Measurements from ENCODE around the gene XYLT1.
"Not testable (repeated sequence)": the region's sequence is repeated elsewhere in the genome, so short reads cannot be mapped to it uniquely, and the experiment has no call there.

XYLT1 gene

DNA sequence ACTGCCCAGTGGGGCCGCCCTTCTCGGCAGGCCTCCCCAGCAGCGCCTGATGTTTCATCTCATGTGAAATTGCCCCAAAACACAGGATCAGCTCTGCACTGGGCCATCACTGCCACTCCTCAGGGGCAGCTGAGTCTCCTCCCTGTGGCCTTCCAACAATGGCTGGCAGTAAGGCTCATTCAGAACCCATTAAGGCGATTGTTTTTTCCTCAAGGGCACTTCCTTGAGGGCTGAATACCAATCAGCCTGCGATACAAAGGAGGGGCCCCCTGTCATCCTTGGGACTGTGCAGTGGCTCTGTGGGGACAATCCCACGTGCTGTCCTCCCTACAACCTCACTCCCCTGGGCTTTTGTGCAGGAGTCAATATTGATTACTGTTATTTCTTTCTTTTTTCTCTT lies 47.5 kb downstream of the XYLT1 start:
- DNase-seq = no peak

DNA sequence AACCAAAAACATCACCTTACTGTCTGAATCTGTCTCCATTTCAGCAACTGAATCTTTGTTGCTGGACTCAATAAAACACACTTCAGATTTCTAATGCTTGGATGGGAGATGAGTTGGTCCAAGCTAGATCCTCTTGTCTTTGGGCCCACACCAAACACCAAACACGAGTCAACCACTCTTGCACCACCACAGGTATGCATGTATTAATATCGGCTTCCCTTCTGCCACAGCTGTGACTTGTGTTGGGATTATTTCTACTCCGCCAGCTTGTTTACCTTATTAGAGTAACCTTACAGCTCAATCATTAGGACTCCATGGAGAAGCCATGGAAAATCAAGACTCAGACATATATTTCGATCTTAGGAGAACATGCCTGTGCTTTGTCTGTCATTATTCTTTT lies 49.9 kb downstream of the XYLT1 start:
- DNase-seq = no peak

DNA sequence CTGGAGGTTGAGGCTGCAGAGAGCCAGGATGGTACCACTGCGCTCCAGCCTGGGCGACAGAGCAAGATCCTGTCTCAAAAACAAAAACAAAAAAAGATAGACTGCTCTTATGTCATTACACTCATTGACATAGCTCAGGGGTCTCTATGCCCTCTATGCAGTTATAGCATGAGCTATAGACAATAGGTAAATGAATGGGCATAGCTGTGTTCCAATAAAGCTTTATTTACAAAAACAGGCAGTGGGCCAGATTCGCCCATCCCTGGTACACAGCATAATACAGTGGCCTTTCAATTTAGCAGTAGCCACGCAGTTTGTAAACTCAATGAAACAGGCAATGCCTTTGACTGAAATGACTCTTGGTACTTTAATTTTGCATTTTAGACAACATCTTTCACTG lies 51.5 kb downstream of the XYLT1 start:
- no peak for DNase-seq

DNA sequence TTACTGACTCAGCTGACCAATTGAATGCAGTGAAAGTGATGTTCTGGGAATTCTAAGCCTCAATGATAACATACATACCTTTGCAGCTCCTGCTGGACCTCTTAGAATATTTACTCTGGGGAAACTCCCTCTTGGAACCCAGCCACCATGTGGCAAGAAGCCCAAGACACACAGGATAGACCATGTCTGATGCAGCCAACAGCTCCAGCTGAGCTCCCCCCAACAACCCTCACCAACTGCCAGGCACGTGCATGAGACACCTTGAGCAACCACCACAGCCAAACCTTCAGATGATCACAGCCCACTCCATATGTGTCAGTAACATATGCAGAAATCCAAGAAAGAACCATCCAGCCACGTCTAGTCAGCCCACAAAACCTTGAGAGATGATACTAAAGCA lies 53.0 kb downstream of the XYLT1 start:
- no peak for DNase-seq

DNA sequence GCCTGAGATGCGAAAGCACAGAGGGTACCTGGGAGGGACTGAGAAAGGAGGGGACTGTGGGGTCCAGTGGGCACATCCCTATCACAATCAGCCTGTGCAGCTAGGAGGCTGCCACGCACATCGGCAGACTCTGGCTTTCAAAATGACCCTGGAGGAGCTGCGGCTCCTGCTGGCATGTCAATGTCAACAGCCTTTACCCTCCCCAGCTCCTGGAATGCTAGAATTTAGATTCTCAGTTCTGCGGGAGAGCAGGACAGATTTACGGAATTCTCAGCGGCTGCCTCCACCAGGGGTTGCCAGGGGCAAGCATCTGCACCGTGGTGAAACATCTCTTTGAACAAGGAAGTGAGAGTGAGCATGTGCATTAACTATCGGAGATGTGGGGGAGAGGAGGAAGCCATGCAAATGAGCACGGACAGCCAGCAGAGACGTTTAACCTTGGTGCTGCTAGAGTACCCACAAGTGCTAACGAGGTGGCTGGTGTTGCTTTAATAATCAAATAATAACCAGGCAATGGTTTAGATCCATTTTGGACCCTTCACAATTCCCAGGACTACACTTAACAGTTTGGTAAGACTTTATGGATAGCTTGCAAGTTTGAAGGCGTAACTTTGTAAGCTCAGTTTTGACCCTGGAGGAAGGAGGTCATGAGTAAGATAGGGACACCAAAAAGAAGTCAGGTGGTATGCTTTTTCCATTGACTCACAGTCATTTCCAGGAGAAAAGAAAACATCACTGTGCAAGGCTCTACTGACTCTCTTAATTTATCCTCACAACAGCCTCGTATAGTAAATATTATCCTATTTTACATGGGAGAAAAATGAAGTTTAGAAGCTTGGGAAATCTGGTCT lies 54.1 kb downstream of the XYLT1 start:
- DNase-seq = peak; percentile 57

DNA sequence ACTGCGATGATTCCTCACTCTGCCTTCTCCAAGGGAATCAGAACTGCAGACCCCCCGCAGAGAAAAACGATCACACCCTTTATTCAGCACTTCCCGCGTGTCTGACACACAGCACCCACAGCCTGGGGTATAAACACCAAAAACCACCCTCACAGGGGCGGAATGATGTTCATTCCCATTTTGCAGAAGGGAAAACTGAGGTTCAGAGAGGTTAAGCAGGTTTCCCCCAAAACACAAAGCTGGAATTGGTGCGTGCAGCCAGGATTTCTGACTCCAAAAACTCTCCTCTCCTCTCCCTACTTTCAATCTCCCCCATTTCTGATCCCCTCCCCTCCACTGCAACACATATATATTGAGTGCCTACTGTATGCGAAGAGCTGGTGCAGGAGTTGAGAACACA lies 55.8 kb downstream of the XYLT1 start:
- no peak for DNase-seq

DNA sequence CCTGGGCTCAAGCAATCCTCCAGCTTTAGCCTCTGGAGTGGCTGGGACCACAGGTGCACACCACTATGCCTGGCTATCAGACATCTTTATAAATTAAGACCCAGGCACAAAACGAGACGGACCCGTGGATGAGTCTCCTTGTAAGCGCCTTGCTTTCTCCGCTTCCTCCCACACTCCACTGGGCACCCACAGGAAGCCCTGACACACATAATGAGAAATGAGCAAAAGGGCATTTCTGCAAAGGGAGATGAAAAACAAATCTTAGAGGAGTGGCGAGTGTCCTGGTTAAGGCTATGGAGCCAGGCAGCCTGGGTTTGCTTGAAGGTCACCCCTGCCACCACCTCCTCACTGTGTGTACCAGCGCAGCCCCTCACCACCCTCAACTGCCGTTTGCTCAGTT lies 56.3 kb downstream of the XYLT1 start:
- DNase-seq = no peak

DNA sequence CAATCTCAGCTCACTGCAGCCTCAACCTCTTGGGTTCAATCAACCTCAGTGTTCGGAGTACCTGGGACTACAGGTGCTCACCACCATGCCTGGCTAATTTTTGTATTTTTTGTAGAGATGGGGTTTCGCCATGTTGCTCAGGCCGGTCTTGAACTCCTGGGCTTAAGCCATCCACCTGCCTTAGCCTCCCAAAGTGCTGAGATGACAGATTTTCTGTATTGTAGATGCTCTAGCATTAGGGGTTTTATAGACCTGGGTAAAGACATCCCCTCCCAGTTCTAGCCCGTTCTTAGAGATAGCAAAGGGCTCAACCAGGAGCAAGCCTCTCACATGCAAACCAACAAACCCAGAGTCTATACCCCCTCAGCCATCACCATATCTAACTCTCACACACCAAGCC lies 57.3 kb downstream of the XYLT1 start:
- no peak for DNase-seq

DNA sequence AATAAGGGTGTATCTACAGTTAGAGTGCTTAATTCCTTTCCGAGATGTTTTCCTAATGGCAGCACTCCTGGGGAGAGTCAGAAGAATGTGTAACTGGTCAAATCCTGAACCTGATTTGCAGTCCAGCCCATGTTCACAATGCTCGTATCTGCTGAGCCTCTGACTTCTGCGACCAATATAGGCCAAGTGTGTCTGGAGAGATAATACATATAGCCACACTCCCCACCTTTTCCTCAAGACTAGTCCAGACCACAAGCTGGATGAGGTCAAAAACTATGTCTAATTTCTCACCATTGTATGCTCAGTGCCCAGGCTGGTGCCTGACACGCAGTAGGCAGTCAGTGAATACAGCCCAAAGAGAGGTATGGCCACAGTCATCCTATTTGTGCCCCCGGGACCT lies 58.0 kb downstream of the XYLT1 start:
- DNase-seq = no peak

DNA sequence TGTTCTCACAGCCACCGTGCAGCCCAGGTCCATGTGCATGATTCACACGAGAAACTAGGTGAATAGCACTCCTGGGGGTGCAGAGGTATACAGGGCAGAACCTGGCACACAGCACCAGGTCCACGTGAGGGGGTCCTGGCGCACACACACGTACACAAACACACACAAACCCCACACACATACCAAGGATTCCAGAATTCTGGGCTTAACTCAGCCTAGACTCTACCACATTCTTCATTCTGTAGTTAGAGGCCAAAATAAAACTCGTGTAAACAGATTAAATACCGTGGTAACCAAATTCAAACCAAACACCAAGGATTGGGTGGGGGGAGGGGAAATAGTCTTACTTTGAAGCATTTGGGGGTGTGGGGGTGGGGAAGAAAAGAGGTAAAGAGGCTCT lies 58.5 kb downstream of the XYLT1 start:
- no peak for DNase-seq

DNA sequence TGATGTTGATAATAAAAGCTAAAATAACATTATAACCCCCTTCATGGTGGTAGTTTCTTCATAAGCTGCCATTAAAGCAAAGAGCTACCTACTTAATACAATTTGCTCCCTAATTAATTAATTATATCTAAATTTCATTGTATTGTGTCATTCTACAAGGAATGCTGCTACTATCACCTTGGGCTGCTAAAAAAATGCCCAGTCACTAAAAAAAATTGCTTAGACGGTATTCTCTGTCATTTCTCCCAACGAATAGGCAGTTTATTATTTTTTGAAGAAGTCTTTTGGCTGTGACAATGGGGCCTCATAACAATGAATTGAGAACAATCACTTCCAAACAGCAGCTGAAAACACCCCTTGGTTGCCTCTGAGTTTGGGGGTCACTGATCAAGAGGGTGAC lies 59.5 kb downstream of the XYLT1 start:
- DNase-seq = no peak

DNA sequence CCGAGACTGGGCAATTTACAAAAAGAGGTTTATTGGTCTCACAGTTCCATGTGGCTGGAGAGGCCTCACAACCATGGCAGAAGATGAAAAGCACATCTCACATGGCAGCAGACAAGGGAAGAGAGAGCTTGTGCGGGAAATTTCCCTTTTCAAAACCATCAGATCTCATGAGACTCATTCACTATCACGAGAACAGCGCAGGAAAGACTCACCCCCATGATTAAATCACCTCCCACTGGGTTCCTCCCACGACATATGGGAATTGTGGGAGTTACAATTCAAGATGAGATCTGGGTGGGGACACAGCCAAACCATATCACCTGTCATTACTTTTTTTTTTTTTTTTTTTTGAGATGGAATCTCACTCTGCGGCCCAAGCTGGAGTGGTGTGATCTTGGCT lies 60.4 kb downstream of the XYLT1 start:
- DNase-seq = not testable (repeated sequence)

DNA sequence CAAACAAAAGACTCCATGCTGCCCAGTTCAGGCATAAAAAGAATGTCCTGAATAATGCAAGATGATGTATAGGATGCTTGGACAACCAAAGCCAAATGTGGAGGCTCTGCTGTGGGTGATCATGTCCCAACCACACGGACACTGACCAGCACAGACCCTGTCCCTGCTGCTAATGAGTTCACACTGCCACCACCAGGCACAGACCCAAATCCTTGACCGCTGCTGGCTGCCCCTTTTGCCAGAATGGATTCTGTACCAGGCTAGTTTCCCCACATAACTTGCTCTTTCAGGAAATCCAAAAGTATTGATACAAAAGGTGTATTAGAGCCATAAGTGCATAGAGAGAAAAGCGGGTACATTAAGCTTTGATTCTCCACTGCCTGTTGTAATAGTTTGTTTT lies 60.9 kb downstream of the XYLT1 start:
- DNase-seq = no peak

DNA sequence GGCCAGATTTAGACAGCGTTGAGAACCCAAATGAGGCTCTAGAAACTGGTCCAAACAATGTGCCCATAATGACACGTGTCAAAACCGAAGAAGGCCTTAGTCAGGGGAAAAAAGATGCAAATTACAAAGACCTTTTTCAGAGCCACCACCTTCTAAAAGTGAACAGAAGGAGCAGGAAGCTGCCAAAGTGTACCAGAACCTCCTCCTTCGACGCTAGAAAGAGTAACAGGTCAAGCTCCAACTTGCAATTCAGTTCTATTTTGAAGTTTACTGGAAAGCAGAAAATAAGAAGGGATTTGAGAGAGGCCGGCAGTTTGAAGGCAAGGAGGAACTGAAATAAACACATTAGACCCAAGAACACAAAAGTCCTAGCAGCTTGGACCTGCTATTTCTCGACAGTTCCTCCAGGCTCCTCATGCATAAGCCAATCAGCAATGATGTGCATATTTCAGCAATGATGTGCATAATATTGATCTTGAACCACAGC lies 61.8 kb downstream of the XYLT1 start:
- no peak for DNase-seq

DNA sequence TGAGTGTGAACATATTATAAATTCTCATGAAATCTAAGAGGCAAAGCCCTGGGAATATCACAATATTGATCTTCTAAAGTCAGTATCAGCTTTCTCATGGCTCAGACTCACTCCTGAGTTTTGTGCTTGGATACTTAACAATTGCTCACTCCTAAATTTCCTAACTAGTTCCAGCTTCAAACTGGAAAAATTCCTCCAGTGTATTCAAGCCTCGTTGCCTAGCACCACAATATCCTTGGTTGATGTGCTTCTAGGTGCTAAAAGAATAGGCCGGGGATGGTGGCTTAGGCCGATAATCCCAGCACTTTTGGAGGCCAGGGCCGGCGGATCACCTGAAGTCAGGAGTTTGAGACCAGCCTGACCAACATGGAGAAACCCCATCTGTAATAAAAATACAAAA lies 62.5 kb downstream of the XYLT1 start:
- no peak for DNase-seq

DNA sequence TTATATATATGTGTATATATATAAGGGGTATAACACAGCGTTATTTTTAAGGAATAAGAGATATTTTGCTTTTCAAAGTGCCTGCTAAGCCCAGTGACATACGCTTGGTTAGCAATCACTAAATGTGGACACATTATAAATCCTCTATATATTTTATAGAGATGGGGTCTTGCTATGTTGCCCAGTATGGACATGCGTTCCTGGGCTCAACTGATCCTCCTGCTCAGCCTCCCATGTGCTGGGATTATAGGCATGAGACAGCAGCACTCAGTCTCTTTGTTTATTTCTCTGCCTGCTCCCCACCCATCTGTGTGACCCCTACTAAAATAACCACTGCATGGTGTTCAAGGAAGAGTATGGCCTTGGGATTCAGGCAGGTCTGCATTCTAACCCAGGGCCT lies 63.4 kb downstream of the XYLT1 start:
- DNase-seq = no peak

DNA sequence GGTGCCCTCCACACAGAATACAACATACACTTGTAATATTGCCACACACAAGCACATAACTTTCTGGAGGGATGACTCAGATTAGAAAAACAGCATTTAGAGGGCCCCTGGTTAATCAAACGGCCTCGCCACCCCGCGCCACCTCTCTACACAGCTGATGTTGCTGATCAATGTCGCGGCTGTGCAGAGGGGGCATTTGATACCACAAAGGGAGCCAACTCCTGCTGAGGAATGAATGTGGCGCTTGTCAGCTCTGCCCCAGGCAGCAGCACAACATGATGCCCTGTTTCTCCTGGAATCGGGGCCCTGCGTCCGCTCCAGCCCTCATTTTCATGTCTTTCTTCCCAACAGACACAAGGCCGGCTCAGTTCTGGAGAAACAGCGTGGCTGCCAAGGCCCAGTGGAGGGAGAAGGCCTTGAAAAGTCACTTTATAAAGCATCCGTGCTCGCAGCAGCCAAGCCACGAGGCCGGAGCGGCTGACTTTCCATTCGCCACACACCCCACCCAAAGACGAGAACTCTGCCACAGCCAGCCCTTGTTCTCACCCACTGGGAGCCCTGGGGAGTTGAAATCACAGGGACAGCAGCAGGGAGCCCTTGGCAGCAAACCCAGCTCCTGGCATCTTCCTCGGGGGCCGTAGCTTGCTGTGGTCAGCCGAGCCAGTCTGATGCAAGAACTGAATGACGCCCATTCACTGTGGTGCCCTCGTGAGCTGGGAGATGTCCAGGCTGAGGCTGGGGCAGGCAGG lies 65.6 kb downstream of the XYLT1 start:
- DNase-seq = no peak

DNA sequence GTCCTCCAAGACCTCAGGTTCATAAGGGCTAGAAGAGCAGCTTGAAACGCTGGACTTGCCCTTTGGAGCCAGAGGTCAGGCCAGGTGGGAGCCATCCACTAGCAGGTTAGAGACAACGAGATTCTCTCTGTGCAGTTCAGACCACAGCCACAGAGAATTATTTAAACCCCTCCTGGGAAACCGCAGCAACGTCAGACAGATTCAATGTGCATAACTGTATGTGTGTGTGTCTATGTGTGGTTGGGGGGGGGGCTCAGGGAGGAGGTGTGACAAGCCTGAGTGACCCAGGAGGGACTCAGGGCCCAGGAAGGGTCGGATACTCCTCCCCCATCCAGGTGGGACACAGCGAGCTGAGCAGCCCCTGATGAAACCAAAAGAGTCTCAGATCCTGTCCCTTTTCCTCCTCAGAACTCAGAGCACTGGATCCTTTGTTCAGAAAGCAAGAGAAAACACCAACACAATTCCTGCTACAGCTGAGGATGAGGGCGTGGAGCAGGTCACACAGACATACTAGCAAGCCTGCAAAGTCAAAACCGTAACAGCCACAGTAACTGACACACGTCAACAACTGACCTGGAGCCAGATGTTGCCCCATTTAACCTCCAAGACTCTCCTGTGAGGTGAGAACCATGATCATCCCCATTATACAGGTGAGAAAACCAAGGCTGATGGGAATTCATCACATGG lies 66.8 kb downstream of the XYLT1 start:
- DNase-seq = no peak

DNA sequence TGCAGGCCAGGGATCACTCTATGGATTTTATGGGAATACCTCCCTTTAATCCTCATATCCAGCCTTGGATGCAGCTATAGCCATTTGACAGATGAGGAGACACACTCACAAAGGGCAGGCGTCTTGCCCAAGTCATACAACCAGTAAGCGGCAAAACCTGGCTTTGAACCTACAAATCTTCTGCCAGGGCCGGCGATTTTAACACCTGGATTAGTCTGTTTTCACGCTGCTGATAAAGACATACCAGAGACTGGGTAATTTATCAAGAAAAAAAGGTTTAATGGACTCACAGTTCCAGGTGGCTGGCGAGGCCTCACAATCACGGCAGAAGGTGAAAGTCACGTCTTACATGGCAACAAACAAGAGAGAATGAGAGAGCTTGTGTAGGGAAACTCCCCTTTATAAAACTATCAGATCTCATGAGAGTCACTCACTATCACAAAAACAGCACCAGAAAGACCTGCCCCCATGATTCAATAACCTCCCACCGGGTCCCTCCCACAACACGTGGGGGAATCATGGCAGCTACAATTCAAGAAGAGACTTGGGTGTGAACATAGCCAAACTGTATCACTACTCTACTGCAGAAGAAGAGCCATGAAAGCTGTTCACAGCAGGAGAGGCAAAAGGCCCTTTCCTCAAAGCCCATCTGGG lies 67.5 kb downstream of the XYLT1 start:
- no peak for DNase-seq

DNA sequence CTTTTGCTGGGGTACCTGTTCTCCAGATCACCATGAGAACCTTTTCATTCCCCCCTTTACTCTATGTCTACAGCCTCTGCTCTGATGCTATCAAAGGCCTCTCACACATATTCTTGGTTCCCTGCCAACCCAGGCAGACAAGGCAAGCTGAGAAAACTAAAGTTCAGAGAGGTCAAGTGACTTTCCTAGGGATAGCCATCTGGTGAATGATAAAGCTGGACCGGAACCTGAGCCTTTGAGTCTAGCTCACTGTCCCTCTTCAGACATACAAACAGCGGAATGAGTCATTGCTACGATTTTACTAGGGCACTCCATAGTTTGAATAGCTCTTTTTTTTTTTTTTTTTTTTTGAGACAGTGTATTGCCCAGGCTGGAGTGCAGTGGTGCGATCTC lies 73.3 kb downstream of the XYLT1 start:
- no peak for DNase-seq

DNA sequence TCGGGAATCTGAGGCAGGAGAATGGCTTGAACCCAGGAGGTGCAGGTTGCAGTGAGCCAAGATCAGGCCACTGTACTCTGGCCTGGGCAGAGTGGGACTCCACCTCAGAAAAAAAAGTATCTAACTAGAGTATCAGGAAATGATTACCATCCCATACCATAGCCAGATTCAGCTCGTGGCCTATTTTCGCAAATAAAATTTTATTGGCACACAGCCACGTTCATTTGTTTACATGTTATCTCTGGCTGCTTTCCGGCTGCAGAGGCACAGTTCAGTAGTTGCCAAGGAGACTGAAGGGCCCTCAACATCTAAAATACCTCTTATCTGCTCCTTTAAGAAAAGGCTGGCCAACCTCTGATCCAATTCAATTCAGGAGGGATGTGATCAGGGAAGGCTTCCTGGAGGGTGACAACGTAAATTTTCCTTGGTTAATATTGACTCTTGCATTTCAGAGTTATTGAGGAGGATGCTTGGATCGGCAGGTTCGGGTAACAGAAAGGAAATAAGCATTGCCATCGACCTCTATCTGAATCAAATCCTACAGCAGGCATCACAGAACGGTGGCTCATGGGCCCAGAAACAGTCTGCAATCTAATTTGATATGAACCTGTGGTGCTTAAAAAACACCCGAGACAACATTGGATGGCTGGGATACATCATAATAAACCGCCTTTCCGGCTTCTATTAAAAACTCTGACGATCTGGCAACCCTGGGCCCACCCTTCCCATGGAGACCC lies 73.8 kb downstream of the XYLT1 start:
- DNase-seq = no peak

DNA sequence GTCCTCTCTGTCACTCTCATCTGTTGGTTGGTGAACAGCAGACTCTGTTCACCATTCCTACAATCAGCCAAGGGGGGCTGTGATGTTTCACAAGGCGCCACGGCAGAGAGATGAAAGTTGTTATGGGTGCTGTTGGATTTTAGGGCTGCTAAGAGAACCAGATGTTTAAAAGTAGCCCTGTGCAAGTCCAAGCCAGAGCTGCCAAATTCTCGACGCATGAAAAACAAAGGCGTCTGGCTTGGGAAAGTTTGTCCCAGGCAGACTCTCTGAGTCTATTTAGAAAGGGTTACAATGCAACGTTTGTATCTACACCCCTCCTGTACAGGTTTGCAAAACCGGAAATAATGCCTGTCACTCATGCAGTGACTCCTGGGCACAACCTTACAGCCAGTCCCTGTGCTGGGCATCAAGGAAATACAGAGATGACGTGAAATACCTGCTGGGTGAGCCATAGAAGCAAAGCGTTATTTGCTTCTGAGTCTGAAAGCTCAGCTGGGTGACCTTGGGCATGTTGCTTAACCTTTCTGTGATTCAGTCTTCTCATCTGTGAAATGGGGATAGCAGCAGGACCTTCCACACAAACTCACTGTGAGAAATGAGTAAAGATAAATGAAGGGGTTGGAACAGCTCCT lies 74.8 kb downstream of the XYLT1 start:
- no peak for DNase-seq

Measured in SIG-M5 (cell line).